ENCODE measurements around the gene ATP4B. TPM values are rescaled to one million over a fixed set of nuclear protein-coding genes. Genes with fewer than 3 reads are reported as not detected.
A peak's percentile ranks its signal among the peaks of the same experiment; 100 is the strongest.

Gene ATP4B
- polyA plus RNA-seq, 4 donors: 0.54 TPM; not detected in 3

DNA sequence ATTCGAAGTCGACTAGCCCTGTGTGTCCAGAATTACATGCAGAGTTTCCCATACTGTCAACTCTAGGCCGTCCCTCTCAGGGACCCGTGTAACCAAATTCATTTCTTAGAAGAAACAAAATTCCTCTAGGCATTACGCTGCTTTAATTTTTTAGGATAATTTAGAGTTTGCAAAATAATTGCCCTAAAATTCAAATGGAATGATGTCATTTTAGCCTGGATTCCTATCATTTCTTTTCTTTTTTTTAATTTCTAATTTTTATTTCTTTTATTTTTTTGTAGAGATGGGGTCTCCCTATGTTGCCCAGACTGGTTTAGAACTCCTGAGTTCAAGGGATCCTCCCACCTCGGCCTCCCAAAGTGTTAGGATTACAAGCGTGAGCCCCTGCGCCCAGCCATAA is 1.3 kb upstream of the ATP4B start:
- Histone ChIP-seq H3K27me3 (ENCODE audit: control insufficient read depth in 3 of 3, insufficient read depth in 3 of 3, low read length in 3 of 3) (no peaks in the 10 kb centered on the region), H3K4me1 (ENCODE audit: control insufficient read depth in 3 of 3, insufficient read depth in 2 of 3, low read depth in 1 of 3, low read length in 2 of 3) (peaks cover 0 to 6% (median 0%) of the 10 kb centered on the region in 3 donors), H3K27ac (ENCODE audit: low read depth in 1 of 3, low read length in 2 of 3) (no peak overlapping the region), H3K4me3 (ENCODE audit: low read depth in 1 of 3, low read length in 3 of 3) (no peak overlapping the region), H3K36me3 (ENCODE audit: control insufficient read depth in 3 of 3, insufficient read depth in 2 of 3, low read depth in 1 of 3, low read length in 3 of 3) (no peaks in the 10 kb centered on the region), H3K9me3 (ENCODE audit: control insufficient read depth in 2 of 2, insufficient read depth in 1 of 2, low read depth in 1 of 2, low read length in 1 of 2) (no peaks in the 10 kb centered on the region)
- WGBS, 3 donors: 90 to 93% (median 93%) methylated on average over 8 of the region's 8 CpGs
- no peak for DNase-seq
- FAIRE-seq: no peak

GRCh38 chr13:113658836-113659235 is 838 bp upstream of the ATP4B start:
- Histone ChIP-seq H3K9me3 (ENCODE audit: control insufficient read depth in 2 of 2, insufficient read depth in 1 of 2, low read depth in 1 of 2, low read length in 1 of 2) (no peaks in the 10 kb centered on the region), H3K27ac (ENCODE audit: low read depth in 1 of 3, low read length in 2 of 3) (no peak overlapping the region), H3K36me3 (ENCODE audit: control insufficient read depth in 3 of 3, insufficient read depth in 2 of 3, low read depth in 1 of 3, low read length in 3 of 3) (no peaks in the 10 kb centered on the region), H3K4me3 (ENCODE audit: low read depth in 1 of 3, low read length in 3 of 3) (no peak overlapping the region), H3K4me1 (ENCODE audit: control insufficient read depth in 3 of 3, insufficient read depth in 2 of 3, low read depth in 1 of 3, low read length in 2 of 3) (peaks cover 0 to 6% (median 0%) of the 10 kb centered on the region in 3 donors), H3K27me3 (ENCODE audit: control insufficient read depth in 3 of 3, insufficient read depth in 3 of 3, low read length in 3 of 3) (no peaks in the 10 kb centered on the region)
- DNase-seq (no peak), FAIRE-seq (no peak)
- WGBS, 3 donors: 71 to 83% (median 78%) methylated on average over 13 to 14 of the region's 14 CpGs

- H3K36me3 ChIP-seq (ENCODE audit: control insufficient read depth in 3 of 3, insufficient read depth in 2 of 3, low read depth in 1 of 3, low read length in 3 of 3): no peaks in the 10 kb centered on the region
- no peak for FAIRE-seq
- WGBS, 3 donors: 37 to 69% (median 65%) methylated on average over 42 of the region's 42 CpGs
- no peaks in the 10 kb centered on the region for H3K27me3 ChIP-seq (ENCODE audit: control insufficient read depth in 3 of 3, insufficient read depth in 3 of 3, low read length in 3 of 3)
- peaks cover 0 to 6% (median 0%) of the 10 kb centered on the region in 3 donors for H3K4me1 ChIP-seq (ENCODE audit: control insufficient read depth in 3 of 3, insufficient read depth in 2 of 3, low read depth in 1 of 3, low read length in 2 of 3)
- peak in 1 of 2 donors; percentile 29 for DNase-seq
- H3K9me3 ChIP-seq (ENCODE audit: control insufficient read depth in 2 of 2, insufficient read depth in 1 of 2, low read depth in 1 of 2, low read length in 1 of 2): no peaks in the 10 kb centered on the region
- no peak overlapping the region for H3K4me3 ChIP-seq (ENCODE audit: low read depth in 1 of 3, low read length in 3 of 3)
- H3K27ac ChIP-seq (ENCODE audit: low read depth in 1 of 3, low read length in 2 of 3): no peak overlapping the region
Measured at GRCh38 chr13:113656831-113657671, 947 bp downstream of the ATP4B start.

GRCh38 chr13:113656003-113656588 is 1.9 kb downstream of the ATP4B start:
- Histone ChIP-seq H3K27me3 (ENCODE audit: control insufficient read depth in 3 of 3, insufficient read depth in 3 of 3, low read length in 3 of 3) (no peaks in the 10 kb centered on the region), H3K9me3 (ENCODE audit: control insufficient read depth in 2 of 2, insufficient read depth in 1 of 2, low read depth in 1 of 2, low read length in 1 of 2) (no peaks in the 10 kb centered on the region), H3K4me1 (ENCODE audit: control insufficient read depth in 3 of 3, insufficient read depth in 2 of 3, low read depth in 1 of 3, low read length in 2 of 3) (peaks cover 0 to 6% (median 0%) of the 10 kb centered on the region in 3 donors), H3K27ac (ENCODE audit: low read depth in 1 of 3, low read length in 2 of 3) (no peak overlapping the region), H3K4me3 (ENCODE audit: low read depth in 1 of 3, low read length in 3 of 3) (no peak overlapping the region), H3K36me3 (ENCODE audit: control insufficient read depth in 3 of 3, insufficient read depth in 2 of 3, low read depth in 1 of 3, low read length in 3 of 3) (no peaks in the 10 kb centered on the region)
- DNase-seq (no peak), FAIRE-seq (no peak)
- 89 to 92% (median 89%) methylated on average over 22 to 25 of the region's 25 CpGs for WGBS, 3 donors

GRCh38 chr13:113655346-113656002 is 2.5 kb downstream of the ATP4B start:
- H3K4me3 ChIP-seq (ENCODE audit: low read depth in 1 of 3, low read length in 3 of 3): no peak overlapping the region
- FAIRE-seq: no peak
- no peak overlapping the region for H3K27ac ChIP-seq (ENCODE audit: low read depth in 1 of 3, low read length in 2 of 3)
- DNase-seq: no peak
- H3K27me3 ChIP-seq (ENCODE audit: control insufficient read depth in 3 of 3, insufficient read depth in 3 of 3, low read length in 3 of 3): no peaks in the 10 kb centered on the region
- no peaks in the 10 kb centered on the region for H3K36me3 ChIP-seq (ENCODE audit: control insufficient read depth in 3 of 3, insufficient read depth in 2 of 3, low read depth in 1 of 3, low read length in 3 of 3)
- peaks cover 0 to 6% (median 0%) of the 10 kb centered on the region in 3 donors for H3K4me1 ChIP-seq (ENCODE audit: control insufficient read depth in 3 of 3, insufficient read depth in 2 of 3, low read depth in 1 of 3, low read length in 2 of 3)
- WGBS, 3 donors: 86 to 93% (median 90%) methylated on average over 15 of the region's 15 CpGs
- H3K9me3 ChIP-seq (ENCODE audit: control insufficient read depth in 2 of 2, insufficient read depth in 1 of 2, low read depth in 1 of 2, low read length in 1 of 2): no peaks in the 10 kb centered on the region

DNA sequence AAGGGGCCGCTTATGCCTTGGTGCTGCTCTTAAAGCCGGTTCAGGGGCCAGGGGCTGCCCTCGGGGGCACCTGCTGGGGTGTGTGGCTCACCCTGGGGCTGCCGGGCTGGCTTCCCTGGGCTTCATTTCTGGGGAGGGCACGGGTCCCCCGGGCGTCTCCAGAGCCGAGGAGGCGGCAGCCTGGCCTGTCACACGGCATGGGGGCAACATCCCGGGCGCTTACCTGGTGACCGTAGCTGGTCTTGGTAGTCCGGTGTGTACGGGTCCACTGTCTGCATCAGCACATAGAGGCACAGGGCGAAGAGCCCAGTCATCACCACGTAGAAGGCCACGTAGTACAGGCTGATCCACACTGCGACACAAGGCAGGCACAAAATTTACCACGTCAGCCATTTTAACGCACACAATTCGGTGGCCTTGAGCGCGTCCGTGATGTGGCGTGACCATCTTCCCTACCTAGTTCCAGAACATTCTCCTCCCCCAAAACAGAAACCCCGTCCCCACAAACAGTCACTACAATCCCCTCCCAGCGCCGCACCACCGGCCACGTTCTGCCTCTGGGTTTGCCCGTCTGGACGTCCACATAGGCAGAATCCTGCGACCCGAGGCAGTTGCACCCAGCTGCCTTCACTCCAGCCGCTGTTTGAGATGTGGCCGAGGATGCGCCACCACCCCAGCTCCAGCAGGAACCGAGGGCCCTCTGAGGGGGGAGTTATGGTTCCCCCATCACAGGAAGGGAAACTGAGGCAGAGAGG is 3.2 kb downstream of the ATP4B start:
- H3K9me3 ChIP-seq (ENCODE audit: control insufficient read depth in 2 of 2, insufficient read depth in 1 of 2, low read depth in 1 of 2, low read length in 1 of 2): no peaks in the 10 kb centered on the region
- H3K27ac ChIP-seq (ENCODE audit: low read depth in 1 of 3, low read length in 2 of 3): no peak overlapping the region
- no peak overlapping the region for H3K4me3 ChIP-seq (ENCODE audit: low read depth in 1 of 3, low read length in 3 of 3)
- DNase-seq (no peak), FAIRE-seq (no peak)
- WGBS, 3 donors: 89 to 92% (median 91%) methylated on average over 39 of the region's 39 CpGs
- H3K36me3 ChIP-seq (ENCODE audit: control insufficient read depth in 3 of 3, insufficient read depth in 2 of 3, low read depth in 1 of 3, low read length in 3 of 3): no peaks in the 10 kb centered on the region
- no peaks in the 10 kb centered on the region for H3K27me3 ChIP-seq (ENCODE audit: control insufficient read depth in 3 of 3, insufficient read depth in 3 of 3, low read length in 3 of 3)
- peaks cover 0 to 6% (median 0%) of the 10 kb centered on the region in 3 donors for H3K4me1 ChIP-seq (ENCODE audit: control insufficient read depth in 3 of 3, insufficient read depth in 2 of 3, low read depth in 1 of 3, low read length in 2 of 3)

- peaks cover 0 to 6% (median 0%) of the 10 kb centered on the region in 3 donors for H3K4me1 ChIP-seq (ENCODE audit: control insufficient read depth in 3 of 3, insufficient read depth in 2 of 3, low read depth in 1 of 3, low read length in 2 of 3)
- FAIRE-seq (no peak), DNase-seq (no peak)
- 66 to 87% (median 75%) methylated on average over 9 of the region's 9 CpGs for WGBS, 3 donors
- no peak overlapping the region for H3K27ac ChIP-seq (ENCODE audit: low read depth in 1 of 3, low read length in 2 of 3)
- H3K36me3 ChIP-seq (ENCODE audit: control insufficient read depth in 3 of 3, insufficient read depth in 2 of 3, low read depth in 1 of 3, low read length in 3 of 3): no peaks in the 10 kb centered on the region
- no peak overlapping the region for H3K4me3 ChIP-seq (ENCODE audit: low read depth in 1 of 3, low read length in 3 of 3)
- no peaks in the 10 kb centered on the region for H3K9me3 ChIP-seq (ENCODE audit: control insufficient read depth in 2 of 2, insufficient read depth in 1 of 2, low read depth in 1 of 2, low read length in 1 of 2)
- no peaks in the 10 kb centered on the region for H3K27me3 ChIP-seq (ENCODE audit: control insufficient read depth in 3 of 3, insufficient read depth in 3 of 3, low read length in 3 of 3)
Measured at GRCh38 chr13:113654175-113654560, 3.8 kb downstream of the ATP4B start.
